GM18870 (cell line): Measurements from ENCODE around the gene MYH7B.

Experiments used
- ATAC-seq: cut with Tn5 transposase; IDR thresholded peaks from one replicate; pipeline ENCODE4 v1.9.1; 2021; ENCODE audit warnings: moderate library complexity; ENCODE audit not compliant: unreplicated experiment

MYH7B gene

DNA sequence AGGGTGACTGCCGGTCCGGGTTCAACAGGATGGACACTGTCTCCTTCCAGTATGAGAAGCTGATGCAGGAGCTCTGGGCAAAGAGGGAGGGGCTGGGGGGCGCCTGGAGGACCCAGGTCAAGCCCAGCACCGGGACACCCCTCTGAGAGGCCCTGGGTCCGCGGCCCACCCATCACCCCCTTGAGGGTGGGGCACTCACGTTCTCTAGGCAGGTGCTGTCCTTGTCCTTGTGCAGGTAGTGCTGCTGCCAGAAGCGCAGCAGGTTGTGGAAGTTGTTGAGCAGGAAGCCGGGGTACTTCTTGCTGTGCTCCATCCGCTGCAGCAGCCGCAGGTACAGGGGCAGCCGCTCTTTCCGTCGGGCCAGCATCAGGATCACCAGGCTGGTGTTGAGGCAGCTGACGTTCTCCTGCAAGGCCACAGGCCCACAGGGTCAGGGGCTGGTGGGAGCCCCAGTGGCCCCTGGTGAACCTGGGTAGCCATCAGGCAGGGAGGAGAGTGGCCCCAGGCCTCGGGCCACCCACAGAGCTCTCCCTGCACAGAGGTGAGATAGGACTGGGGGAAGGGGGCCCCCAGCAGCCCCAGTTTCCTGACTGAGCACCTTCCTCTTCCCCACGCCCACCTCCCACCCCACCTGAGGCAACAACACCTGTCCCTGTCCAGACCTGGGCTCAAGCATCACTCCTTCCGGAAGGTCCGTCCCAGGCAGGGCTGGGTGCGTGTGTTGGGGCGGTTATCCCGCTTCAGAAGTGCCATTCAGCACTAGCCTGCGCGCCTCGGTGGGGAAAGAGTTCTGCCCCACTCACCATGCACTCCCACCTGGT is 47.8 kb downstream of the MYH7B start:
- ATAC-seq = no peak

DNA sequence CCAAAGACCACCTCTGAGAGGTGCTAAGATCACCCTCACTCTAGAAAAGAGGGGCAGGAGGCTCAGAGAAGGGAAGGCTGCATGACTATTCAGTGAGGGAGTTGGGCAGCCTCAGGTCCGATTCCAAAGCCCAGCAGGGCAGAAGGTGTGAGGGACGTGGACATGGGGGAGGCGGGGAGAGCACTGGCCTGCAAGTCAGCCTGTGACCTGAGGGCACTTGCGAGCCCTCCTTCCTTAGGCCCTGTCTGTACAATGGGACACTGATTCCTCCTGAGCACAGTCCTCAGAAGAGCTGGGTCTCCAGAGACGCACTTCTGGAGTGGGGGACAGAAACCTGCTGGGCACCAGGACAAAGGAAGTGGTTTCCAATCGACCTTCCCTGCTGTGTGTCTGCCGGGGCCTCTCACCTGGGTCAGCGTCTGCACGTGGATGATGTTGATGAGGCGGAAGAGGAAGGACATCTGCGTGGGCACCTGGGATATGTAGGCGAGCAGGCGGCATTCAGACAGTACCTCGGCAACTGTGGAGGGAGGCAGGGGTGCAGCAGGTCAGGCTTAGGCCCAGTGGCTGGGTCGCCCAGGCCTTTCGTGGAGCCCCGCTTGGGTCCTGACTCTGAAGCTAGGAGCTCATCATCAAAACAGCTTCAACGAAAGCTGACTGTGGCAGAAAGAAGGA is 48.5 kb downstream of the MYH7B start:
- ATAC-seq = no peak

DNA sequence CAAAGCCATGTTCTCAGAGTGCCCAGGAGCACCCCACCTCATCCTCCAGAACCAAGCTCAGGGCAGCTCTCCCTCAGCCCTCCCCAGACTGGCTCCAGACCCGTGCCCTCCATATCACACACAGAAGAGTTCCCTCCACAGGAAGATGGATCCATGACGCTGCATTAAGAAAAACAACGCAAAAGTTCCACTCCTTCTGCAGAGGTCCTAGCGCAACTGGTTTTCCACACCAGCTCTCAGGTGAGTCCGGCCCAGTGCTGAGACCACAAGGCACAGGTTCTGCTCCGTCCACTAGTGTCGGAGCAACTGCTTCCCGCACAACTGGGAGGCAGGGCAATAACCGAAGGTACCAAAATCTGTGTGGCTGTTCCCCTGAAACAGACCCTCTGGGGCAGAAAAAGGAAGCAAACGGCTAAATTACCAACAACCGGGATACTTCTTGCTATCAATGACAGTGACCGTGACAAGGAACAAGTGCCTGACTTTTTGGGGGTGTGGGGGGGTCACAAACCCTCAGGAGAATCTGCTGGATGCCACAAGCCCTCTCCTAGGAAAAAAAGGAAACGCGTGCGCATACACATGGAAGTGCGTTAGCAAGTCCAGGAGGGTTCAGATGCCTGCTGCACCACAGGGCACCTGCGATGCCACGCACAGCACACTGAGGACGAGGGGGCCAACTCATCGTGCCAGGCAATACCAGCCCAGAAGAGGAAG is 49.2 kb downstream of the MYH7B start:
- ATAC-seq = no peak
